ENCODE measurements around the gene CHRNA5. TPM values are rescaled to one million over a fixed set of nuclear protein-coding genes. Genes with fewer than 3 reads are reported as not detected.
"Not testable (repeated sequence)": the region's sequence is repeated elsewhere in the genome, so short reads cannot be mapped to it uniquely, and the experiment has no call there.

Gene CHRNA5
- not detected for total RNA-seq

DNA sequence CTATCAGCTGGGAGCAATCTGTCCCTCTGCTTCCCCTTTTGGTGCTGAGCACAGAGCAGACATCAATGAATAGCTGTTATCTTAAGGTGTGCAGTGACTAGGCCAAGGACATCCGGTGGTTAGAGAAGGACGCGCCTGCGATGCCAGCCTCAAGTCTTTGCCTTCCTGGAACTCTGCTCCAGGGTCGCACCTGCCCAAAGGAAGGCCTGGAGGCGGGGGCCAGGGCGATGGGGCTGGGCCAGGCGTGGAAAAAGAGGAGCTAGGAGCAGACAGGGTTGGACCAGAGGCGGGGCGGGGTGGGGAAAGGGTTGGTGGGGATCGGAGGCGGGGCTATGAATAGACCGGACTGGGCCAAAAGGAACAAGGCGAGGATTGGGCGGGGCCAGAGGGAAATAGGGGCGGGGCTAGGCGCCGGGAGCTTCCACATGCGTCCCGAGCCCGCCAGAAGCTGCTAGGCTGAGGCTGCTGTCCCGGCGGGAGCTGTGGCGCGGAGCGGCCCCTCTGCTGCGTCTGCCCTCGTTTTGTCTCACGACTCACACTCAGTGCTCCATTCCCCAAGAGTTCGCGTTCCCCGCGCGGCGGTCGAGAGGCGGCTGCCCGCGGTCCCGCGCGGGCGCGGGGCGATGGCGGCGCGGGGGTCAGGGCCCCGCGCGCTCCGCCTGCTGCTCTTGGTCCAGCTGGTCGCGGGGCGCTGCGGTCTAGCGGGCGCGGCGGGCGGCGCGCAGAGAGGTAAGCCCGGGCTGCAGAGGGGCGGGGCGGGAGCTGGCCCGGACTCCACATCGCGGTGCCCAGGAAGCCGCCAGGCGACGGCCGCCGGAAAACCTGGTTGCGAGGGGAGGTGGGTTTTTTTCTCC is at the start of gene CHRNA5:
TSS of gene CHRNA5 (plus strand) at position 424 of the 854 bp plus-strand sequence. CDS start at position 624, 200 bp downstream.
- Histone ChIP-seq H3K27me3 (no peaks in the 10 kb centered on the region), H3K4me1 (peaks cover 6 to 7% of the 10 kb centered on the region in 2 donors), H3K4me3 (peak within 1 kb of the TSS; percentile 61 to 67), H3K36me3 (no peaks in the 10 kb centered on the region), H3K9me3 (no peaks in the 10 kb centered on the region), H3K27ac (no peak within 1 kb of the TSS)
- DNase-seq (ENCODE audit: low spot score in 2 of 2) = peak; percentile 56 to 93
- TF ChIP-seq, protein P1, sequence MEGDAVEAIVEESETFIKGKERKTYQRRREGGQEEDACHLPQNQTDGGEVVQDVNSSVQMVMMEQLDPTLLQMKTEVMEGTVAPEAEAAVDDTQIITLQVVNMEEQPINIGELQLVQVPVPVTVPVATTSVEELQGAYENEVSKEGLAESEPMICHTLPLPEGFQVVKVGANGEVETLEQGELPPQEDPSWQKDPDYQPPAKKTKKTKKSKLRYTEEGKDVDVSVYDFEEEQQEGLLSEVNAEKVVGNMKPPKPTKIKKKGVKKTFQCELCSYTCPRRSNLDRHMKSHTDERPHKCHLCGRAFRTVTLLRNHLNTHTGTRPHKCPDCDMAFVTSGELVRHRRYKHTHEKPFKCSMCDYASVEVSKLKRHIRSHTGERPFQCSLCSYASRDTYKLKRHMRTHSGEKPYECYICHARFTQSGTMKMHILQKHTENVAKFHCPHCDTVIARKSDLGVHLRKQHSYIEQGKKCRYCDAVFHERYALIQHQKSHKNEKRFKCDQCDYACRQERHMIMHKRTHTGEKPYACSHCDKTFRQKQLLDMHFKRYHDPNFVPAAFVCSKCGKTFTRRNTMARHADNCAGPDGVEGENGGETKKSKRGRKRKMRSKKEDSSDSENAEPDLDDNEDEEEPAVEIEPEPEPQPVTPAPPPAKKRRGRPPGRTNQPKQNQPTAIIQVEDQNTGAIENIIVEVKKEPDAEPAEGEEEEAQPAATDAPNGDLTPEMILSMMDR (IDR thresholded peaks at IDR 0.05) = no peak
- intact Hi-C loops (cut with DNase I) = loop anchor here (1.0 kb wide), 1 partner anchor 25 kb away; the partner anchor contains the start of gene PSMA4

DNA sequence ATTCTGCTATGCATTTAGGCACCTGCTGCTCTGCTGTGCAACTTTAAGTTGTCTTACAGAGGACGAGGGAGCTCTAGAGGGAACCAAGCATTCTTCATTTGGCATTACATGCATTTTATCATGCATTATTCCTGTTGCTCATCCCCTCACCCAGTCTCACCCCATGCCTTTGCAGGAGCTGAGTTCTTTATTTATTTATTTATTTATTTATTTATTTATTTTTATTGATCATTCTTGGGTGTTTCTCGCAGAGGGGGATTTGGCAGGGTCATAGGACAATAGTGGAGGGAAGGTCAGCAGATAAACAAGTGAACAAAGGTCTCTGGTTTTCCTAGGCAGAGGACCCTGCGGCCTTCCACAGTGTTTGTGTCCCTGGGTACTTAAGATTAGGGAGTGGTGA is 45.3 kb upstream of the CHRNA5 start:
- H3K4me3 ChIP-seq; H3K36me3 ChIP-seq; H3K9me3 ChIP-seq; H3K4me1 ChIP-seq; H3K27ac ChIP-seq; H3K27me3 ChIP-seq; intact Hi-C loops (cut with DNase I); DNase-seq (ENCODE audit: low spot score in 2 of 2): not testable (repeated sequence)

DNA sequence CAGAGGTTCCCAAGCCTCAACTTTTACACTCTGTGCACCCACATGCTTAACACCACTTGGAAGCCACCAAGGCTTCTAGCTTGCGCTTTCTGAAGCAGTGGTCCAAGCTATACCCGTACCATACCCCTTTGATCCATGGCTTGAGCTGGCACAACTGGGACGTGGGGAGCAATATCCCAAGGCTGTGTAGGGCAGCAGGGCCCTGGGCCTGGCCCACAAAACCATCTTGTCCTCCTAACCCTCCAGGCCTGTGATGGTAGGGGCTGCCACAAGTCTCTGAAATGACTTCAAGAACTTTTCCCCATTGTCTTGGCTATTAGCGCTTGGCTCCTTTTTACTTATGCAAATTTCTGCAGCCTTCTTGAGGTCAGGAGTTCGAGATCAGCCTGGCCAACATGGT is 41.1 kb upstream of the CHRNA5 start:
- DNase-seq (ENCODE audit: low spot score in 2 of 2) = no peak
- intact Hi-C loops (cut with DNase I) = no loop called here
- H3K27me3 ChIP-seq = no peaks in the 10 kb centered on the region
- H3K27ac ChIP-seq = no peak overlapping the region
- no peaks in the 10 kb centered on the region for H3K9me3 ChIP-seq
- H3K4me3 ChIP-seq = no peak overlapping the region
- TF ChIP-seq, protein P1 (IDR thresholded peaks at IDR 0.05) = no peak
- H3K36me3 ChIP-seq = peaks cover 0 to 5% of the 10 kb centered on the region in 2 donors
- H3K4me1 ChIP-seq = no peaks in the 10 kb centered on the region

- Histone ChIP-seq H3K4me3 (no peak overlapping the region), H3K9me3 (no peaks in the 10 kb centered on the region), H3K27ac (no peak overlapping the region), H3K36me3 (peaks cover 0 to 5% of the 10 kb centered on the region in 2 donors), H3K27me3 (no peaks in the 10 kb centered on the region), H3K4me1 (no peaks in the 10 kb centered on the region)
- TF ChIP-seq, protein P1 (IDR thresholded peaks at IDR 0.05) = no peak
- intact Hi-C loops (cut with DNase I) = no loop called here
- DNase-seq (ENCODE audit: low spot score in 2 of 2) = no peak
Measured at GRCh38 chr15:78527325-78527724, 38.0 kb upstream of the CHRNA5 start.

DNA sequence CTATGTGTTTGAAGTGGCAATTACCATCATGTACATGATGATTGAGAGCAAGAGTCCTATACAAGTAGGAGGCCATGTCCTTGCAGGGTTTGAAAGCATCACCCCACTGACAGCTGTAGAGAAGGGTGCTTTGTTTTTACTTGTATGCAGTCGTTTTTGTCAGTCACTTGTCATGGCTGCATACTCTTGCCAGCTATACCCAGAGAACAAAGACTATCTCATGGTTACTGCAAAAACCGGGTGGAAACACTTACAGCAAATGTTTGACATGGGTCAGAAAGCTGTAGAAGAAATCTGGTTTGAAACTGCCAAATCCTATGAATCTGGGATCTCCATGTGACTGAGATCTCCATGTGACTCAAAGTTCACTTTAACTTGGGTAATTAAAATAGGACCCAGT is 32.0 kb upstream of the CHRNA5 start:
- no peak overlapping the region for H3K27ac ChIP-seq
- no peaks in the 10 kb centered on the region for H3K27me3 ChIP-seq
- intact Hi-C loops (cut with DNase I) = no loop called here
- H3K4me3 ChIP-seq = no peak overlapping the region
- TF ChIP-seq, protein P1 (IDR thresholded peaks at IDR 0.05) = no peak
- no peaks in the 10 kb centered on the region for H3K9me3 ChIP-seq
- H3K4me1 ChIP-seq = no peaks in the 10 kb centered on the region
- H3K36me3 ChIP-seq = no peaks in the 10 kb centered on the region
- DNase-seq (ENCODE audit: low spot score in 2 of 2) = no peak

- intact Hi-C loops (cut with DNase I) = no loop called here
- H3K9me3 ChIP-seq = no peaks in the 10 kb centered on the region
- no peaks in the 10 kb centered on the region for H3K27me3 ChIP-seq
- no peak overlapping the region for H3K27ac ChIP-seq
- no peaks in the 10 kb centered on the region for H3K4me1 ChIP-seq
- H3K4me3 ChIP-seq = no peak overlapping the region
- no peaks in the 10 kb centered on the region for H3K36me3 ChIP-seq
- DNase-seq (ENCODE audit: low spot score in 2 of 2) = no peak
- TF ChIP-seq, protein P1 (IDR thresholded peaks at IDR 0.05) = no peak
Measured at GRCh38 chr15:78536134-78536533, 29.2 kb upstream of the CHRNA5 start.

Measured in ascending aorta (tissue), 2 donors.